Nephron (organoid): Measurements from ENCODE around the gene GMDS.

ENCODE experiments used
- H3K27ac Mint-ChIP-seq, 3 experiments: 2 replicates each; pipeline ENCODE4 v1.8.0; 2020; ENCODE audit warnings: mixed read lengths in 3 of 3, mild to moderate bottlenecking in 2 of 3, moderate library complexity in 1 of 3
- H3K27me3 Mint-ChIP-seq: 2 replicates; pipeline ENCODE4 v1.8.0; 2021; ENCODE audit warnings: low read depth, mild to moderate bottlenecking, moderate library complexity, mixed read lengths
- H3K36me3 Mint-ChIP-seq: 2 replicates; pipeline ENCODE4 v1.8.0; 2020; ENCODE audit warnings: low read depth, mixed read lengths
- H3K4me1 Mint-ChIP-seq: 2 replicates; pipeline ENCODE4 v1.8.0; 2020; ENCODE audit warnings: mixed read lengths
- H3K4me3 Mint-ChIP-seq, 3 experiments: 2 replicates each; pipeline ENCODE4 v1.8.0; 2020; ENCODE audit warnings: mild to moderate bottlenecking in 3 of 3, mixed read lengths in 3 of 3, moderate library complexity in 2 of 3
- H3K9me3 Mint-ChIP-seq: 2 replicates; pipeline ENCODE4 v1.8.0; 2020; ENCODE audit warnings: mixed read lengths
- TF ChIP-seq, protein P1 (sequence below), 3 experiments: fragments of 200-600 bp; sonication (generic); IDR thresholded peaks; one replicate each; pipeline ENCODE4 v1.5.0; 2021; ENCODE audit warnings: antibody characterized with exemption in 3 of 3; ENCODE audit not compliant: unreplicated experiment in 3 of 3

The GMDS gene

DNA sequence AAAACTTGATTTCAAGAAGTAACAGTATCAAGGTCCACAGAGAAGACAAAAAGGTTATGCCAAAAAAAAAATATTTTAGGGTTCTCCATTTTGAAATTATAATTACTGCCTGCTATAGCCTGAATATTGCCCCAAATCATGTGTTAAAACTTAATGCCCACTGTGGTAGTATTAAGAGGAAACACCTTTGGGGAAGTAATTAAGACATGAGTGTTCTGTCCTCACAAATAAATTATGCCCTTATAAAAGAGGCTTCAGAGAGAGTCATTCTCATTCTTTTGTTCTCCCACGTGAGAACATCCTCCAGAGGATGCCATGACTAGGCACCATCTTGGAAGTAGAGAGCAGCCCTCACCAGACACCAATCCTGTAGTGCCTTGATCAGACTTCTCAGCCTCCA, 66.2 kb downstream of the GMDS start:
- TF ChIP-seq, protein P1, sequence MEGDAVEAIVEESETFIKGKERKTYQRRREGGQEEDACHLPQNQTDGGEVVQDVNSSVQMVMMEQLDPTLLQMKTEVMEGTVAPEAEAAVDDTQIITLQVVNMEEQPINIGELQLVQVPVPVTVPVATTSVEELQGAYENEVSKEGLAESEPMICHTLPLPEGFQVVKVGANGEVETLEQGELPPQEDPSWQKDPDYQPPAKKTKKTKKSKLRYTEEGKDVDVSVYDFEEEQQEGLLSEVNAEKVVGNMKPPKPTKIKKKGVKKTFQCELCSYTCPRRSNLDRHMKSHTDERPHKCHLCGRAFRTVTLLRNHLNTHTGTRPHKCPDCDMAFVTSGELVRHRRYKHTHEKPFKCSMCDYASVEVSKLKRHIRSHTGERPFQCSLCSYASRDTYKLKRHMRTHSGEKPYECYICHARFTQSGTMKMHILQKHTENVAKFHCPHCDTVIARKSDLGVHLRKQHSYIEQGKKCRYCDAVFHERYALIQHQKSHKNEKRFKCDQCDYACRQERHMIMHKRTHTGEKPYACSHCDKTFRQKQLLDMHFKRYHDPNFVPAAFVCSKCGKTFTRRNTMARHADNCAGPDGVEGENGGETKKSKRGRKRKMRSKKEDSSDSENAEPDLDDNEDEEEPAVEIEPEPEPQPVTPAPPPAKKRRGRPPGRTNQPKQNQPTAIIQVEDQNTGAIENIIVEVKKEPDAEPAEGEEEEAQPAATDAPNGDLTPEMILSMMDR (IDR thresholded peaks at IDR 0.05; ENCODE audit: unreplicated experiment in 3 of 3): no peak
- peaks cover 7% of the 10 kb centered on the region for H3K9me3 Mint-ChIP-seq
- no peak overlapping the region for H3K27ac Mint-ChIP-seq
- H3K36me3 Mint-ChIP-seq: peaks cover 5% of the 10 kb centered on the region
- no peak overlapping the region for H3K4me3 Mint-ChIP-seq
- peaks cover 8% of the 10 kb centered on the region for H3K4me1 Mint-ChIP-seq
- H3K27me3 Mint-ChIP-seq: no peaks in the 10 kb centered on the region

GRCh38 chr6:2178125-2178524, 67.3 kb downstream of the GMDS start:
- Mint-ChIP-seq H3K4me3 (no peak overlapping the region), H3K27me3 (no peaks in the 10 kb centered on the region), H3K36me3 (peaks cover 5% of the 10 kb centered on the region), H3K27ac (no peak overlapping the region), H3K4me1 (peaks cover 8% of the 10 kb centered on the region), H3K9me3 (peaks cover 7% of the 10 kb centered on the region)
- TF ChIP-seq, protein P1 (IDR thresholded peaks at IDR 0.05; ENCODE audit: unreplicated experiment in 3 of 3): no peak

DNA sequence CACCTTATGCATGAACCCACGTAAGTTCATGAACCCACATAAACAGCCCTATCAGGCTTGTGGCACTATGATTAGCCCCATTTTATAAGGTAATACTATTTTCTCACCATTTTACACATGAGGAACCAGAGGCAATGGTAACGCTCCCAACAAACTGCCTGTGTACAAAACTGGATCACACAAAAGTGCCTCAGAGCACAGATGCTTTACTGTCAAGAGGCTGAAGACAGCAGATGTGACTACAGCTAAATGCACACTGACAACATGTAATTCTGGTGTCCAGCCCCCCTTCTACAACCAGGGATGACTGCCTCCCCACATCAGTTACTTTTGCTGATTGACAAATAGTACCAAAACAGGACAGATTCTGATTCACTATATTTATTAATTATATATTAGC, 69.6 kb downstream of the GMDS start:
- H3K27me3 Mint-ChIP-seq: no peaks in the 10 kb centered on the region
- H3K9me3 Mint-ChIP-seq: peaks cover 7% of the 10 kb centered on the region
- TF ChIP-seq, protein P1 (IDR thresholded peaks at IDR 0.05; ENCODE audit: unreplicated experiment in 3 of 3): no peak
- peaks cover 4% of the 10 kb centered on the region for H3K4me1 Mint-ChIP-seq
- no peak overlapping the region for H3K4me3 Mint-ChIP-seq
- no peak overlapping the region for H3K27ac Mint-ChIP-seq
- peaks cover 5% of the 10 kb centered on the region for H3K36me3 Mint-ChIP-seq

DNA sequence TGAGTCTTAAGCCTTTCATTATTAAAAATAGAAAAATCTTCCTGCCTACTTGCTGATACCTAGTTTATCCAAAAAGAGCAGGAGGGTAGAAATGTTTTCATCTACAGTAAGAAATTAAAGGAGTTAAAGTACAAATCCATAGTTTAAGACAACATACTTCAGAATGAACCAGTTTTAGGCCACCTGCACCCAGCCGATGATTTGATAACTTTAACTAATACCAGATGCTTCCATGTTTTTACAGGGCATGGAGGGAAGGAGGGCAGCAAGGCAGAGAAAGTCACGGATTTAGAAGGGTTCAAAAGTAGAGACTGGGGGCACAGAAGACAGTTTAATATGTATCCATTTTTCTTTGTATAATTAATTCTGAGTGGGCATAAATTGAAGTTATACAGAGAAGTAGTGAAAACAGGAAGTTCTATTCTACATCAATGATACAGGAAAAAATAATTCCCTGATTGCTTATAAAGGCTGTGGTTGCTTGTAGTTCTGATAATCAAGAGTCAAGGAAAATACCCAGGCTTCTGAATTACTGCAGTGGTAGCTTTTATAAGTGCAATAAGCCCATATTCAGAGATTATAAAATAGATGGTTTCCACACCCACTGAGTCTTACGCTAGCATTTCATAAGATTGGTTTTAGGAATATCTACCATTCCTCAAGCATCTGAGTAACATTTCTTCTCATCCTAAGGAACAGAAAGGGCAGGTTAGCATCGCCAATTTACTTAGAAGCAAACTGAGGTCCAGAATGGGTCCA, 72.0 kb downstream of the GMDS start:
- no peak overlapping the region for H3K4me3 Mint-ChIP-seq
- H3K4me1 Mint-ChIP-seq: peaks cover 4% of the 10 kb centered on the region
- H3K27ac Mint-ChIP-seq: no peak overlapping the region
- peaks cover 5% of the 10 kb centered on the region for H3K36me3 Mint-ChIP-seq
- TF ChIP-seq, protein P1 (IDR thresholded peaks at IDR 0.05; ENCODE audit: unreplicated experiment in 3 of 3): no peak
- no peaks in the 10 kb centered on the region for H3K27me3 Mint-ChIP-seq
- peaks cover 7% of the 10 kb centered on the region for H3K9me3 Mint-ChIP-seq

DNA sequence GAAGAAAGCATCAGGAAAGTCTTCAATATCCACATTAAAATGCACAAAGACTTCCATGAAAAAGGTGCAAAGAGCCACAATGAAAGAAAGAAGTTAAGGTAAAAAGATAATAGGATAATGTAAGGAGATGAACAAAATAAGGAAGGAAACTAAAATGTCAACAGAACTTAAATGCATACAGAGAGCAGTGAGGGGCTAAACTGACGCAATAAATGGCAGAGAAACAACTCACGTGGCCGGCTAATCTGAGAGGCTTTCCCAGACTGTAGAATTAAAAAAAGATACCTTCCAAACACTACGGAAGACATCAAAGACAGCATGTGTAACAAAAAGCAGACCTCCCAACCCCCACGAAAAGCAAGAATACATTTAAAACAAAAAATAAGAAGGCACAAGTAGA, 73.7 kb downstream of the GMDS start:
- H3K4me1 Mint-ChIP-seq: peaks cover 4% of the 10 kb centered on the region
- TF ChIP-seq, protein P1 (IDR thresholded peaks at IDR 0.05; ENCODE audit: unreplicated experiment in 3 of 3): no peak
- no peaks in the 10 kb centered on the region for H3K27me3 Mint-ChIP-seq
- H3K27ac Mint-ChIP-seq: no peak overlapping the region
- no peaks in the 10 kb centered on the region for H3K9me3 Mint-ChIP-seq
- no peaks in the 10 kb centered on the region for H3K36me3 Mint-ChIP-seq
- H3K4me3 Mint-ChIP-seq: no peak overlapping the region

- no peak overlapping the region for H3K4me3 Mint-ChIP-seq
- TF ChIP-seq, protein P1 (IDR thresholded peaks at IDR 0.05; ENCODE audit: unreplicated experiment in 3 of 3): no peak
- no peaks in the 10 kb centered on the region for H3K27me3 Mint-ChIP-seq
- H3K27ac Mint-ChIP-seq: no peak overlapping the region
- no peaks in the 10 kb centered on the region for H3K9me3 Mint-ChIP-seq
- H3K36me3 Mint-ChIP-seq: no peaks in the 10 kb centered on the region
- peaks cover 4% of the 10 kb centered on the region for H3K4me1 Mint-ChIP-seq
These were observed 76.9 kb downstream of the GMDS start for GRCh38 chr6:2168480-2168879.
